IMR-90 (cell line): ENCODE results near the gene NUB1. TPM values are rescaled to one million over a fixed set of nuclear protein-coding genes. Genes with fewer than 3 reads are reported as not detected.

Experiments used
- ATAC-seq: fragments of 200-7000 bp; cut with Tn5 transposase; 2 replicates; pipeline ENCODE4 v1.9.1; 2020; ENCODE audit warnings: low read depth, mild to moderate bottlenecking, moderate library complexity
- BruUV-seq: library from RNA; stranded (reverse); fragments of 400-500 nt; replicated peaks from 2 replicates; lab custom pipeline; 2021; lab: Mats Ljungman, UMichigan
- CTCF ChIA-PET: fragments of 300-600 bp; formaldehyde crosslinking; extraction: SDS; loops from one replicate; lab custom pipeline; 2021; ENCODE audit warnings: antibody characterized with exemption; lab: Yijun Ruan, JAX
- POLR2A ChIA-PET: fragments of 300-600 bp; sonication (Branson Sonifier 250); formaldehyde crosslinking; loops from one replicate; lab custom pipeline; 2022; ENCODE audit warnings: antibody characterized with exemption; ENCODE audit not compliant: unreplicated experiment; lab: Charles Lee
- DNase-seq: peaks from one replicate; pipeline ENCODE4 v3.0.0; 2013
- H2AFZ ChIP-seq: replicated peaks from 2 replicates; pipeline ENCODE3; 2013; ENCODE audit warnings: low read length, mild to moderate bottlenecking; ENCODE audit not compliant: poor library complexity
- H2AK5ac ChIP-seq: 2 replicates; pipeline ENCODE4 v1.6.1; 2013; ENCODE audit warnings: low read depth, low read length, inconsistent platforms
- H2AK9ac ChIP-seq: replicated peaks from 2 replicates; pipeline ENCODE3; 2013; ENCODE audit warnings: mild to moderate bottlenecking, low read depth, low read length, moderate library complexity; ENCODE audit not compliant: poor library complexity
- H2BK120ac ChIP-seq: 2 replicates; pipeline ENCODE4 v1.6.1; 2013; ENCODE audit warnings: low read depth, low read length, inconsistent platforms
- H2BK15ac ChIP-seq: 3 replicates; pipeline ENCODE4 v1.6.1; 2013; ENCODE audit warnings: low read depth, low read length, inconsistent platforms
- H2BK20ac ChIP-seq: 2 replicates; pipeline ENCODE4 v1.6.1; 2013; ENCODE audit warnings: low read depth, mild to moderate bottlenecking, inconsistent platforms, low read length, moderate library complexity
- H2BK5ac ChIP-seq: 2 replicates; pipeline ENCODE4 v1.6.1; 2013; ENCODE audit warnings: mild to moderate bottlenecking, low read depth, low read length, inconsistent platforms; ENCODE audit not compliant: poor library complexity, severe bottlenecking
- H3K14ac ChIP-seq: replicated peaks from 2 replicates; pipeline ENCODE4 v1.6.1; 2013; ENCODE audit warnings: low read depth, low read length, inconsistent platforms
- H3K18ac ChIP-seq: 2 replicates; pipeline ENCODE4 v1.6.1; 2013; ENCODE audit warnings: low read depth, low read length, control low read depth
- H3K23ac ChIP-seq: 2 replicates; pipeline ENCODE4 v1.6.1; 2013; ENCODE audit warnings: low read depth, low read length, inconsistent platforms
- H3K27ac ChIP-seq: 2 replicates; pipeline ENCODE4 v1.5.1; 2013; ENCODE audit warnings: mild to moderate bottlenecking, control low read depth, low read length; ENCODE audit not compliant: insufficient read depth
- H3K27me3 ChIP-seq: 2 replicates; pipeline ENCODE4 v1.6.1; 2013; ENCODE audit warnings: low read length; ENCODE audit not compliant: control insufficient read depth, insufficient read depth
- H3K36me3 ChIP-seq: 2 replicates; pipeline ENCODE4 v1.6.1; 2013; ENCODE audit warnings: low read length, mixed read lengths; ENCODE audit not compliant: control insufficient read depth, insufficient read depth
- H3K4ac ChIP-seq: 2 replicates; pipeline ENCODE4 v1.6.1; 2013; ENCODE audit warnings: low read depth, low read length, inconsistent platforms
- H3K4me1 ChIP-seq: 2 replicates; pipeline ENCODE4 v1.6.1; 2013; ENCODE audit warnings: low read length, mixed read lengths; ENCODE audit not compliant: control insufficient read depth, insufficient read depth
- H3K4me2 ChIP-seq: 2 replicates; pipeline ENCODE4 v1.6.1; 2013; ENCODE audit warnings: low read depth, mild to moderate bottlenecking, control low read depth, low read length, moderate library complexity
- H3K4me3 ChIP-seq: 2 replicates; pipeline ENCODE4 v1.5.1; 2013; ENCODE audit warnings: low read depth, mild to moderate bottlenecking, control low read depth, low read length, moderate library complexity; ENCODE audit not compliant: insufficient read depth
- H3K56ac ChIP-seq: 2 replicates; pipeline ENCODE4 v1.6.1; 2013; ENCODE audit warnings: low read length, inconsistent platforms; ENCODE audit not compliant: insufficient read depth; ENCODE audit errors: extremely low read depth
- H3K79me1 ChIP-seq, 2 experiments: 2 replicates each; pipeline ENCODE4 v1.6.1; 2013; ENCODE audit warnings: low read length in 2 of 2, inconsistent platforms in 1 of 2, low read depth in 1 of 2
- H3K9ac ChIP-seq: 2 replicates; pipeline ENCODE4 v1.6.1; 2013; ENCODE audit warnings: low read depth, low read length, control low read depth
- H3K9me1 ChIP-seq: 2 replicates; pipeline ENCODE4 v1.6.1; 2013; ENCODE audit warnings: low read length, inconsistent platforms; ENCODE audit not compliant: insufficient read depth
- H3K9me3 ChIP-seq: 2 replicates; pipeline ENCODE4 v1.6.1; 2013; ENCODE audit warnings: low read length; ENCODE audit not compliant: control insufficient read depth, insufficient read depth
- H4K20me1 ChIP-seq: 2 replicates; pipeline ENCODE4 v1.6.1; 2013; ENCODE audit warnings: low read length, inconsistent platforms; ENCODE audit not compliant: insufficient read depth
- H4K5ac ChIP-seq: 2 replicates; pipeline ENCODE4 v1.6.1; 2013; ENCODE audit warnings: mild to moderate bottlenecking, low read depth, low read length, control low read depth
- H4K8ac ChIP-seq, 2 experiments: 2 replicates each; pipeline ENCODE4 v1.6.1; 2013; ENCODE audit warnings: low read depth in 2 of 2, low read length in 2 of 2, control low read depth in 1 of 2, inconsistent platforms in 1 of 2
- H4K91ac ChIP-seq: 2 replicates; pipeline ENCODE4 v1.6.1; 2013; ENCODE audit warnings: low read depth, low read length, inconsistent platforms; ENCODE audit not compliant: insufficient read depth
- CHD1 ChIP-seq: IDR thresholded peaks from 2 replicates; pipeline ENCODE4 v1.6.1; 2012; ENCODE audit warnings: low read depth, low read length, improper control_type of control experiment
- WGBS, 2 experiments: methylation state at CpG; one replicate each; pipeline versions ENCODE4 v1.1.5 to v1.1.7; 2013; ENCODE audit warnings: missing lambda C conversion rate in 2 of 2; ENCODE audit not compliant: insufficient read length in 1 of 2; ENCODE audit errors: extremely low coverage in 2 of 2; 5-methylcytosine and 5-hydroxymethylcytosine counted together
- dilution Hi-C: fragments of 300-500 bp; cut with HindIII; formaldehyde crosslinking; loops from one replicate; pipeline ENCODE4 v1.14.3; 2018; ENCODE audit warnings: low sequenced_read_pairs; ENCODE audit not compliant: unreplicated experiment
- in situ Hi-C: fragments of 300-500 bp; cut with MboI; formaldehyde crosslinking; loops from 3 replicates; pipeline ENCODE4 v1.14.3; 2019; ENCODE audit warnings: low sequenced_read_pairs, inconsistent platforms, mixed read lengths
- intact Hi-C: fragments of 100-400 bp; cut with micrococcal nuclease; formaldehyde crosslinking; loops from 2 replicates; pipeline ENCODE4 v1.10.0; 2022
- polyA plus RNA-seq, 3 experiments: library from polyadenylated mRNA; depleted of rRNA; stranded (reverse); fragments of >200 nt; gene quantifications; 2 replicates each; pipeline ENCODE4 v1.2.3, GENCODE V29; 2012; ENCODE audit warnings: low replicate concordance in 1 of 3
- total RNA-seq: library from RNA; depleted of rRNA; stranded (reverse); fragments of >200 nt; gene quantifications from 2 replicates; pipeline ENCODE4 v1.2.3, GENCODE V29; 2012

The NUB1 gene
- total and polyA plus RNA-seq, 2 of the 4 experiments (the other 2 are of a cell fraction): 20.1 to 29.7 TPM

- Histone ChIP-seq H2AFZ (peak overlapping the region; percentile 78), H3K4me1 (peaks cover 39% of the 10 kb centered on the region), H4K8ac (peak overlapping the region; percentile 61 to 74), H2BK5ac (peak overlapping the region; percentile 64), H2BK15ac (peak overlapping the region; percentile 90; the same call in 2 of the 3 replicates), H2BK120ac (peak overlapping the region; percentile 95), H3K9me1 (peaks cover 13% of the 10 kb centered on the region), H3K9ac (no peak overlapping the region), H2AK5ac (peak overlapping the region; percentile 93), H3K14ac (peak overlapping the region; percentile 69), H3K56ac (no peak overlapping the region), H3K4me3 (no peak overlapping the region), H2BK20ac (peak overlapping the region; percentile 61), H3K27me3 (peaks cover 2% of the 10 kb centered on the region; the same call in 1 of the 2 replicates), H4K5ac (peak overlapping the region; percentile 83), H4K20me1 (peaks cover 5% of the 10 kb centered on the region; the same call in 1 of the 2 replicates), H3K23ac (0 out of 2 replicates have a peak overlapping the region, but pooled peaks have one; percentile 54), H3K36me3 (no peaks in the 10 kb centered on the region), H3K79me1 (no peaks in the 10 kb centered on the region; a peak in 1 of 4 replicates), H3K4me2 (peak overlapping the region; percentile 18), H4K91ac (peak overlapping the region; percentile 94), H3K18ac (peak overlapping the region; percentile 72), H3K27ac (peak overlapping the region; percentile 79), H3K4ac (peak overlapping the region; percentile 92), H2AK9ac (peak overlapping the region; percentile 86), H3K9me3 (peaks cover 3% of the 10 kb centered on the region)
- CTCF ChIA-PET: no interaction called here
- DNase-seq: no peak
- in situ Hi-C loops: no loop called here
- BruUV-seq: no TSS peak
- POLR2A ChIA-PET: no interaction called here
- WGBS, 2 experiments: 83% methylated on average over 8 of the region's 23 CpGs; no CpG with 5 or more reads in 1 of the 2 experiments
- dilution Hi-C loops: no loop called here
- intact Hi-C loops: loop anchor here (5.0 kb wide), 1 partner anchor 60 kb away; no protein-coding TSS in a partner anchor
- TF ChIP-seq CHD1: no peak
- peak; percentile 5 for ATAC-seq
These were observed 85.5 kb downstream of the NUB1 start for GRCh38 chr7:151426904-151427704.
